Muscle layer of duodenum (tissue), 2 donors: Measurements from ENCODE around the gene RXRA.

Experiments
- H3K27ac ChIP-seq: one replicate; pipeline ENCODE4 v1.7.0; 2013; ENCODE audit warnings: mild to moderate bottlenecking, low read length
- H3K27me3 ChIP-seq: one replicate; pipeline ENCODE4 v1.7.0; 2013; ENCODE audit warnings: low read depth, mild to moderate bottlenecking, control low read depth, low read length
- H3K36me3 ChIP-seq, 2 donors: one replicate each; pipeline ENCODE4 v1.7.0; 2013; ENCODE audit warnings: low read length in 2 of 2, control low read depth in 1 of 2, mild to moderate bottlenecking in 1 of 2; ENCODE audit not compliant: insufficient read depth in 2 of 2, control insufficient read depth in 1 of 2
- H3K4me1 ChIP-seq, 2 donors: one replicate each; pipeline ENCODE4 v1.7.0; 2013; ENCODE audit warnings: low read length in 2 of 2, mild to moderate bottlenecking in 2 of 2, control low read depth in 1 of 2, moderate library complexity in 1 of 2; ENCODE audit not compliant: insufficient read depth in 2 of 2, control insufficient read depth in 1 of 2
- H3K4me3 ChIP-seq, 2 donors: one replicate each; pipeline ENCODE4 v1.7.0; 2013; ENCODE audit warnings: low read length in 2 of 2, low read depth in 1 of 2, mild to moderate bottlenecking in 1 of 2
- H3K9me3 ChIP-seq, 2 donors: one replicate each; pipeline ENCODE4 v1.7.0; 2013; ENCODE audit warnings: low read length in 2 of 2, control low read depth in 1 of 2, mild to moderate bottlenecking in 1 of 2; ENCODE audit not compliant: control insufficient read depth in 1 of 2
- donor health status: healthy.

The RXRA gene

GRCh38 chr9:134411440-134412297 is 85.4 kb downstream of the RXRA start:
- H3K4me1 ChIP-seq: peaks cover 10 to 69% of the 10 kb centered on the region in 2 donors
- H3K27ac ChIP-seq: no peak overlapping the region

GRCh38 chr9:134412298-134412711 is 86.0 kb downstream of the RXRA start:
- Histone ChIP-seq H3K36me3 (peaks cover 0 to 17% of the 10 kb centered on the region in 2 donors), H3K27ac (no peak overlapping the region), H3K9me3 (no peaks in the 10 kb centered on the region), H3K4me1 (peaks cover 5 to 63% of the 10 kb centered on the region in 2 donors), H3K27me3 (no peaks in the 10 kb centered on the region), H3K4me3 (no peak overlapping the region)

More at GRCh38 chr9:134411440-134412297, 85.4 kb downstream of the RXRA start:
- no peak overlapping the region for H3K4me3 ChIP-seq
- peaks cover 0 to 11% of the 10 kb centered on the region in 2 donors for H3K36me3 ChIP-seq
- H3K9me3 ChIP-seq: no peaks in the 10 kb centered on the region
- no peaks in the 10 kb centered on the region for H3K27me3 ChIP-seq

DNA sequence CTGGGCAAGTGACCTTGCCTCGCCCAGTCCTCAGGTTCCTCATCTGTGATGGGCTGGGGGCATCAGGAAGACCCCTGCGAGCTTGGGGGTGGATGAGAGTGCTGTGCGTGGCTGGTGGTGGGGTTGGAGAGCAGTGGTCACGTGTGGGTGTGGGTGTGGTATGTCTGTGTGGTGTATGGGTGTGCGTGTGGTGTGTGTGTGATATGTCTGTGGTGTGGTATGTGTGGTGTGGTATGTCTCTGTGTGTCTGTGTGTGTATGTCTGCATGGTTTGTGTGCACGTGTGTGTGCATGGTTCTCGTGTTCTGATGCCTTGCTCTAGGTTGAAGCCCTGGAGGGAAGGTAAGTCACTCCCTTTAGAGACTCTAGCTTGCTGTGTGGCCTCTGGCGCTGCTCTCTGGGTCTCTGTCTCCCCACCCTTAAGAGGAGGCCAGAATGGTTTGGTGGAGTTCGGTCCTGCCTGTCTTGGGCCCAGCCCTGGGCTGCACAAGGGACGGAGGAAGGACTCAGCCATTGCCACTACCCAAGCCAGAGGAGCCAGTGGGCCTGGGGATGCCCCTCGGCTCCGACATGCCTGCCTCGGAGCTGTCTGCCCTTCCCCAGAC is 87.0 kb downstream of the RXRA start:
- no peaks in the 10 kb centered on the region for H3K27me3 ChIP-seq
- H3K4me1 ChIP-seq: peaks cover 5 to 63% of the 10 kb centered on the region in 2 donors
- no peaks in the 10 kb centered on the region for H3K9me3 ChIP-seq
- H3K4me3 ChIP-seq: no peak overlapping the region
- H3K36me3 ChIP-seq: peaks cover 0 to 26% of the 10 kb centered on the region in 2 donors
- H3K27ac ChIP-seq: no peak overlapping the region

GRCh38 chr9:134413890-134414623 is 87.8 kb downstream of the RXRA start:
- Histone ChIP-seq H3K27ac (no peak overlapping the region), H3K4me1 (peaks cover 5 to 64% of the 10 kb centered on the region in 2 donors), H3K36me3 (peaks cover 0 to 26% of the 10 kb centered on the region in 2 donors), H3K4me3 (no peak overlapping the region), H3K27me3 (no peaks in the 10 kb centered on the region), H3K9me3 (no peaks in the 10 kb centered on the region)

DNA sequence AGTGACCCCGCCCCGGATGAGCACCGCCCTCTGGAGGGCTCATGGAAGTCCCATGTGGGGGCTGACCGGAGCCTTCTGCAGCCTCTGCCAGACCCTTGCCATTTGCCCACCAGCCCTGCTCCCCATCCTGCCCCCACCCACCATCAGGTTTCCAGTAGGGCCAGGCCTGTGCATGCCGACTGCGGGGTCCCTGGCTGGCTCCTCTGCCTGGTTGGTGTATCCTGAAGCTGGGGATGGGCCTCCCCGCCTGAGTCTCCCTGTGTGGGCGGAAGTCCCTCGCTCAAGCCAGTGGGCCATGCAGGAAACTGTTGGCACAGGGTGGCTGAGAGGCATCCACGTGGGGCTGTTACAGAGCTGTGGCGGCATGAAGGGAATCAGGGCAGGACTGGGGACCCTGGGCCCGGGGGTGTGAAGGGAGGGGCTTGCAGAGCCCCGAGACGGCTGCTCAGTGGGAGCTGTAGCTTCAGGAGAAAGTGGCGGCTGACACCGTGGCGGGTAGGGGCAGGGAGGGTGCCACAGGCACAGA is 88.7 kb downstream of the RXRA start:
- H3K27me3 ChIP-seq: no peaks in the 10 kb centered on the region
- H3K4me3 ChIP-seq: no peak overlapping the region
- no peak overlapping the region for H3K27ac ChIP-seq
- H3K9me3 ChIP-seq: no peaks in the 10 kb centered on the region
- peaks cover 0 to 22% of the 10 kb centered on the region in 2 donors for H3K36me3 ChIP-seq
- peaks cover 5 to 67% of the 10 kb centered on the region in 2 donors for H3K4me1 ChIP-seq

DNA sequence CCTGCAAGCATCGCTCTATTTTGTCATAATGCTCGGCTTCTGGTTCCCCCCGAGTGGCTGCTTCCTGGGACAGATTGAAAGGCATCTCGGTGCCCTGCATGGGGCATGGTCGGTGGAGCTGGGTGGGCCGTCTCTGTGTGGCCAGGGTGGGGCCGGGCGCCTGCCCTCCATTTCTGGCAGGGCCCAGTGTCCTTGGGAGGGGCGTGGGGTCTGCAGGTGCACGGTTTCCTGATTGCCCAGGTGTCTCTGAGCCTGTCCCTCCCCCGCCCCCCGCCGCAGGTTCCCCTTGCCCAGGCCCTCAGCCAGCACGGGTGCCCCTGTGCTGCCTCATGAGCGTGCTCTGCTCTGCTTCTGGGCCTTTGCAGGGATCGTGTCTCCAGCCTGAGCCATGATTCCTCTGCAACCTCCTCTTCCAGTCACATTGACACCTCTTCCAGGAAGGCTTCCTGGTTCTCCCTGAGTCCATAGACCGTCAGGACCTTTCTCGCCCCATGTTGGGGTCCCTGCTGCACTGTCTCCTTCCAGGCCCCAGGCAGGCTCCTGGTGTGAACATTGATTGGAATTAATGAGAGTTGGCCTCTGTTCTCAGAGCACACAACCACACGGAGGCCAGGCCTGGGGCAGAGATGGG is 90.2 kb downstream of the RXRA start:
- peaks cover 5 to 67% of the 10 kb centered on the region in 2 donors for H3K4me1 ChIP-seq
- no peak overlapping the region for H3K4me3 ChIP-seq
- no peaks in the 10 kb centered on the region for H3K9me3 ChIP-seq
- H3K27me3 ChIP-seq: no peaks in the 10 kb centered on the region
- peaks cover 0 to 38% of the 10 kb centered on the region in 2 donors for H3K36me3 ChIP-seq
- no peak overlapping the region for H3K27ac ChIP-seq

DNA sequence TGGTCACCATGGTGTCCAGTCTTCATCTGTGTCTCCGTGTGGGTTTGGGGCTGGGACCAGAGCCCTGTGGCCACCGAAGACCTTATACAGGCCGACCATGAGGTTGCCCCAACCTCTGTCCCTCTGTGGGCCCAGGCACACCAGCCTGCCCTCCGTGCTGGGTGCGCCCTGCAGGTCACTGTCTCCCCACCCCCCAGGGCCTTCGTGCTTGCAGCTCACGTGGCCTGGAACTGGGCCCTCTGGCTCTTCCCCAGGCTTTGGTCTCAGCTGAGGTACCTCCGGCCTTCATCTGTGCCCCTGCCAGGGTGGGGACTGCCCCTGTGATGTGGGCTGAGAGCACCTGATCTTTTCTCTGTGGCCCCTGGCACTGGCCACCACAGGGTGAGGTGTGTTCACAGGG is 92.1 kb downstream of the RXRA start:
- Histone ChIP-seq H3K4me3 (no peak overlapping the region), H3K4me1 (peaks cover 0 to 58% of the 10 kb centered on the region in 2 donors), H3K36me3 (peaks cover 0 to 56% of the 10 kb centered on the region in 2 donors), H3K27me3 (no peaks in the 10 kb centered on the region), H3K27ac (no peak overlapping the region), H3K9me3 (no peaks in the 10 kb centered on the region)

GRCh38 chr9:134419000-134419683 is 92.9 kb downstream of the RXRA start:
- H3K36me3 ChIP-seq: peaks cover 0 to 63% of the 10 kb centered on the region in 2 donors
- no peaks in the 10 kb centered on the region for H3K9me3 ChIP-seq
- H3K4me1 ChIP-seq: peaks cover 0 to 50% of the 10 kb centered on the region in 2 donors
- no peak overlapping the region for H3K27ac ChIP-seq
- no peaks in the 10 kb centered on the region for H3K27me3 ChIP-seq
- no peak overlapping the region for H3K4me3 ChIP-seq

- peaks cover 0 to 44% of the 10 kb centered on the region in 2 donors for H3K4me1 ChIP-seq
- no peak overlapping the region for H3K27ac ChIP-seq
Measured at GRCh38 chr9:134419684-134420076, 93.4 kb downstream of the RXRA start.

DNA sequence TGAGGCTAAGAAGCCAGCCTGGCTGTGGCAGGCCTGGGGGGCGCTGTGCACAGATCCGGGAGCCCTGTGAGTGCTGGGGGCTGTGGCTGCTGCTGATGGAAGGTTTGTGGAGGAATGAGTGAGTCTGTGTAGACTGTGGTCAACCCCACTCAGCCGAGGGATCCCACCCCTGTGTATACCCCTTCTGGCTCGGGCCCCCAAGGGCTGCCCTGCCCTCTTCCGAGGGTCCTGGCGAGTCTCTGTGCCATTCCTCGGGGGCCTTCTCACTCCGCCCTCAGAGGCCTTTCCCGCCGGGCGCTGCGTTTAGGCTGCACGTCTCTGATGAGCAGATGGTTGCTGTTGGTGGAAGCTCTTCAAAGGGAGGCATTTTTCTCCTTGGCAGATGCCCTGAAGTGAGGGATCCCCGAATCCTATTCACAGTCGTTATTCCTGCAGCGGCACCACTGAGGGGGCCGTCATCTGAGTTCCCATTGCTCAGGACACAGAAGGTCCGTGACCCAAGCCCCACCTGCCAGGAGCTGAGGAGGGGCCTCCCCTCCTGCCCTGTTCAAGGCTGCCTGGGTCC is 94.1 kb downstream of the RXRA start:
- H3K4me1 ChIP-seq: peaks cover 0 to 40% of the 10 kb centered on the region in 2 donors
- no peak overlapping the region for H3K4me3 ChIP-seq
- H3K27me3 ChIP-seq: no peaks in the 10 kb centered on the region
- peaks cover 0 to 63% of the 10 kb centered on the region in 2 donors for H3K36me3 ChIP-seq
- H3K9me3 ChIP-seq: no peaks in the 10 kb centered on the region
- no peak overlapping the region for H3K27ac ChIP-seq

More at GRCh38 chr9:134419684-134420076, 93.4 kb downstream of the RXRA start:
- peaks cover 0 to 63% of the 10 kb centered on the region in 2 donors for H3K36me3 ChIP-seq
- no peaks in the 10 kb centered on the region for H3K9me3 ChIP-seq
- H3K27me3 ChIP-seq: no peaks in the 10 kb centered on the region
- H3K4me3 ChIP-seq: no peak overlapping the region
